Ishikawa (cell line): ENCODE measurements around the gene PBX3.

ENCODE experiments used
- CEBPB ChIP-seq: IDR thresholded peaks from 2 replicates; pipeline ENCODE4 v1.6.1; 2012
- CREB1 ChIP-seq: IDR thresholded peaks from 2 replicates; pipeline ENCODE4 v1.6.1; 2012; ENCODE audit warnings: low read depth
- EGR1 ChIP-seq: IDR thresholded peaks from 2 replicates; pipeline ENCODE4 v1.6.1; 2012
- EP300 ChIP-seq: IDR thresholded peaks from 2 replicates; pipeline ENCODE4 v1.6.1; 2012; ENCODE audit warnings: borderline replicate concordance
- FOXM1 ChIP-seq: IDR thresholded peaks from 2 replicates; pipeline ENCODE4 v1.6.1; 2012; ENCODE audit warnings: low read depth, borderline replicate concordance
- RAD21 ChIP-seq: IDR thresholded peaks from 2 replicates; pipeline ENCODE4 v1.6.1; 2012; ENCODE audit warnings: low read depth
- REST ChIP-seq: IDR thresholded peaks from 2 replicates; pipeline ENCODE4 v1.6.1; 2012; ENCODE audit warnings: low read depth, mild to moderate bottlenecking
- TAF1 ChIP-seq: IDR thresholded peaks from 2 replicates; pipeline ENCODE4 v1.6.1; 2012; ENCODE audit warnings: low read depth, mild to moderate bottlenecking
- TCF12 ChIP-seq: IDR thresholded peaks from 2 replicates; pipeline ENCODE4 v1.6.1; 2012; ENCODE audit warnings: low read depth
- TEAD4 ChIP-seq: IDR thresholded peaks from 2 replicates; pipeline ENCODE4 v1.6.1; 2012
- USF1 ChIP-seq: IDR thresholded peaks from 2 replicates; pipeline ENCODE4 v1.6.1; 2012
- YY1 ChIP-seq: IDR thresholded peaks from 2 replicates; pipeline ENCODE4 v1.6.1; 2012; ENCODE audit warnings: low read depth
- ZBTB7A ChIP-seq: IDR thresholded peaks from 2 replicates; pipeline ENCODE4 v1.6.1; 2012; ENCODE audit warnings: low read depth
- TF ChIP-seq, protein P1 (sequence below): IDR thresholded peaks from 2 replicates; pipeline ENCODE4 v1.6.1; 2012

GRCh38 chr9:125820100-125820804, 73.1 kb downstream of the PBX3 start:
- TF ChIP-seq RAD21 (no peak), TAF1 (no peak), EGR1 (no peak), EP300 (no peak), YY1 (no peak), TEAD4 (no peak), CEBPB (no peak), CREB1 (no peak), ZBTB7A (no peak), REST (no peak), USF1 (no peak), TCF12 (no peak), FOXM1 (no peak)
- TF ChIP-seq, protein P1, sequence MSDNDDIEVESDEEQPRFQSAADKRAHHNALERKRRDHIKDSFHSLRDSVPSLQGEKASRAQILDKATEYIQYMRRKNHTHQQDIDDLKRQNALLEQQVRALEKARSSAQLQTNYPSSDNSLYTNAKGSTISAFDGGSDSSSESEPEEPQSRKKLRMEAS, result no peak
